Activated naive CD4-positive, alpha-beta T cell treated with anti-CD3 and anti-CD28 coated beads for 36 hours (primary cell): ENCODE measurements around the gene WDR75. TPM values are rescaled to one million over a fixed set of nuclear protein-coding genes. Genes with fewer than 3 reads are reported as not detected.
A peak's percentile ranks its signal among the peaks of the same experiment; 100 is the strongest.

Source experiments
- CTCF ChIA-PET: fragments of 350-600 bp; sonication (Branson Sonifier 250); formaldehyde crosslinking; loops from one replicate; lab custom pipeline; 2021; ENCODE audit warnings: antibody characterized with exemption; lab: Charles Lee
- DNase-seq: peaks from one replicate; pipeline ENCODE4 v3.0.0-alpha.2; 2020
- H3K27ac Mint-ChIP-seq: one replicate; pipeline ENCODE4 v1.8.0; 2021; ENCODE audit warnings: mild to moderate bottlenecking, mixed read lengths
- H3K27me3 Mint-ChIP-seq: one replicate; pipeline ENCODE4 v1.8.0; 2021; ENCODE audit warnings: low read depth, mixed read lengths
- H3K36me3 Mint-ChIP-seq: one replicate; pipeline ENCODE4 v1.8.0; 2021; ENCODE audit warnings: low read depth, mixed read lengths
- H3K4me1 Mint-ChIP-seq: one replicate; pipeline ENCODE4 v1.8.0; 2021; ENCODE audit warnings: low read depth, mixed read lengths
- H3K4me3 Mint-ChIP-seq: one replicate; pipeline ENCODE4 v1.8.0; 2021; ENCODE audit warnings: mild to moderate bottlenecking, moderate library complexity, mixed read lengths
- H3K9me3 Mint-ChIP-seq: one replicate; pipeline ENCODE4 v1.8.0; 2021; ENCODE audit warnings: mixed read lengths
- intact Hi-C: fragments of 100-400 bp; cut with micrococcal nuclease; formaldehyde crosslinking; loops from one replicate; pipeline ENCODE4 v1.15.1; 2023
- total RNA-seq, 2 experiments: library from RNA; stranded (reverse); gene quantifications; one replicate each; pipeline ENCODE4 v1.2.3, GENCODE V29; 2021

Gene WDR75
- total RNA-seq, 2 experiments from 2014 or later = 69.7 to 72.7 TPM

- Mint-ChIP-seq H3K4me3 (no peak overlapping the region), H3K27me3 (no peaks in the 10 kb centered on the region), H3K27ac (no peak overlapping the region), H3K36me3 (no peaks in the 10 kb centered on the region), H3K9me3 (no peaks in the 10 kb centered on the region), H3K4me1 (peaks cover 15% of the 10 kb centered on the region)
- intact Hi-C loops = no loop called here
- CTCF ChIA-PET = interaction anchor here (0.6 to 0.7 kb wide), 2 partner anchors 366 to 1758 kb away, joined by 3 to 4 read pairs; no protein-coding TSS in a partner anchor
- no peak for DNase-seq
Measured at GRCh38 chr2:189501487-189501886, 60.2 kb downstream of the WDR75 start.

- CTCF ChIA-PET = interaction anchor here (1.0 kb wide), 1 partner anchor 70 kb away, joined by 3 read pairs; no protein-coding TSS in a partner anchor
- Mint-ChIP-seq H3K27ac (no peak overlapping the region), H3K4me1 (peaks cover 17% of the 10 kb centered on the region), H3K27me3 (no peaks in the 10 kb centered on the region), H3K36me3 (no peaks in the 10 kb centered on the region), H3K9me3 (no peaks in the 10 kb centered on the region), H3K4me3 (no peak overlapping the region)
- no peak for DNase-seq
- intact Hi-C loops = no loop called here
Measured at GRCh38 chr2:189502714-189503113, 61.4 kb downstream of the WDR75 start.

- DNase-seq = no peak
- Mint-ChIP-seq H3K4me3 (no peak overlapping the region), H3K4me1 (peaks cover 17% of the 10 kb centered on the region), H3K9me3 (peaks cover 4% of the 10 kb centered on the region), H3K36me3 (no peaks in the 10 kb centered on the region), H3K27me3 (no peaks in the 10 kb centered on the region), H3K27ac (no peak overlapping the region)
- intact Hi-C loops = no loop called here
- CTCF ChIA-PET = no interaction called here
Measured at GRCh38 chr2:189504238-189504637, 63.0 kb downstream of the WDR75 start.

- DNase-seq = no peak
- no peak overlapping the region for H3K4me3 Mint-ChIP-seq
- H3K27ac Mint-ChIP-seq = no peak overlapping the region
- peaks cover 4% of the 10 kb centered on the region for H3K9me3 Mint-ChIP-seq
- intact Hi-C loops = no loop called here
- H3K27me3 Mint-ChIP-seq = no peaks in the 10 kb centered on the region
- CTCF ChIA-PET = no interaction called here
- H3K4me1 Mint-ChIP-seq = peaks cover 17% of the 10 kb centered on the region
- H3K36me3 Mint-ChIP-seq = no peaks in the 10 kb centered on the region
Measured at GRCh38 chr2:189505492-189505891, 64.2 kb downstream of the WDR75 start.

- H3K4me1 Mint-ChIP-seq = peaks cover 17% of the 10 kb centered on the region
- no peaks in the 10 kb centered on the region for H3K27me3 Mint-ChIP-seq
- H3K36me3 Mint-ChIP-seq = no peaks in the 10 kb centered on the region
- H3K4me3 Mint-ChIP-seq = no peak overlapping the region
- DNase-seq = peak; percentile 23
- intact Hi-C loops = no loop called here
- no peak overlapping the region for H3K27ac Mint-ChIP-seq
- CTCF ChIA-PET = interaction anchor here (0.6 kb wide), 1 partner anchor 1328 kb away, joined by 3 read pairs; no protein-coding TSS in a partner anchor
- H3K9me3 Mint-ChIP-seq = peaks cover 4% of the 10 kb centered on the region
Measured at GRCh38 chr2:189506514-189506976, 65.3 kb downstream of the WDR75 start.

- H3K36me3 Mint-ChIP-seq = no peaks in the 10 kb centered on the region
- H3K27ac Mint-ChIP-seq = no peak overlapping the region
- peaks cover 4% of the 10 kb centered on the region for H3K9me3 Mint-ChIP-seq
- peaks cover 3% of the 10 kb centered on the region for H3K4me1 Mint-ChIP-seq
- no peak overlapping the region for H3K4me3 Mint-ChIP-seq
- peaks cover 2% of the 10 kb centered on the region for H3K27me3 Mint-ChIP-seq
- intact Hi-C loops = no loop called here
- DNase-seq = no peak
- CTCF ChIA-PET = interaction anchor here (0.7 kb wide), 1 partner anchor 55 kb away, joined by 4 read pairs; no protein-coding TSS in a partner anchor
Measured at GRCh38 chr2:189511210-189511959, 70.1 kb downstream of the WDR75 start.

- CTCF ChIA-PET = interaction anchor here (0.7 kb wide), 1 partner anchor 55 kb away, joined by 4 read pairs; no protein-coding TSS in a partner anchor
Measured at GRCh38 chr2:189511960-189512319, 70.7 kb downstream of the WDR75 start.

GRCh38 chr2:189512879-189513278 lies 71.6 kb downstream of the WDR75 start:
- Mint-ChIP-seq H3K4me3 (no peak overlapping the region), H3K27me3 (peaks cover 2% of the 10 kb centered on the region), H3K9me3 (peaks cover 4% of the 10 kb centered on the region), H3K4me1 (no peaks in the 10 kb centered on the region), H3K36me3 (no peaks in the 10 kb centered on the region), H3K27ac (no peak overlapping the region)
- CTCF ChIA-PET = no interaction called here
- no peak for DNase-seq
- intact Hi-C loops = no loop called here

More at GRCh38 chr2:189511960-189512319, 70.7 kb downstream of the WDR75 start:
- Mint-ChIP-seq H3K36me3 (no peaks in the 10 kb centered on the region), H3K9me3 (peaks cover 4% of the 10 kb centered on the region), H3K27ac (no peak overlapping the region), H3K4me1 (no peaks in the 10 kb centered on the region), H3K27me3 (peaks cover 2% of the 10 kb centered on the region), H3K4me3 (no peak overlapping the region)
- no peak for DNase-seq
- intact Hi-C loops = no loop called here

- CTCF ChIA-PET = no interaction called here
- Mint-ChIP-seq H3K27ac (no peak overlapping the region), H3K9me3 (no peaks in the 10 kb centered on the region), H3K4me3 (no peak overlapping the region), H3K4me1 (no peaks in the 10 kb centered on the region), H3K27me3 (peaks cover 2% of the 10 kb centered on the region), H3K36me3 (no peaks in the 10 kb centered on the region)
- DNase-seq = no peak
- intact Hi-C loops = no loop called here
Measured at GRCh38 chr2:189514104-189514503, 72.8 kb downstream of the WDR75 start.

- H3K36me3 Mint-ChIP-seq = no peaks in the 10 kb centered on the region
- intact Hi-C loops = no loop called here
- no peak for DNase-seq
- H3K4me3 Mint-ChIP-seq = no peak overlapping the region
- H3K4me1 Mint-ChIP-seq = no peaks in the 10 kb centered on the region
- H3K27me3 Mint-ChIP-seq = peaks cover 2% of the 10 kb centered on the region
- no peak overlapping the region for H3K27ac Mint-ChIP-seq
- H3K9me3 Mint-ChIP-seq = no peaks in the 10 kb centered on the region
- CTCF ChIA-PET = no interaction called here
Measured at GRCh38 chr2:189515264-189515663, 74.0 kb downstream of the WDR75 start.

- Mint-ChIP-seq H3K27me3 (peaks cover 2% of the 10 kb centered on the region), H3K4me1 (no peaks in the 10 kb centered on the region), H3K4me3 (no peak overlapping the region), H3K36me3 (no peaks in the 10 kb centered on the region), H3K9me3 (no peaks in the 10 kb centered on the region), H3K27ac (no peak overlapping the region)
- DNase-seq = no peak
- CTCF ChIA-PET = interaction anchor here (1.0 kb wide), 1 partner anchor 8 kb away, joined by 4 read pairs; no protein-coding TSS in a partner anchor
- intact Hi-C loops = no loop called here
Measured at GRCh38 chr2:189516546-189516945, 75.3 kb downstream of the WDR75 start.

- CTCF ChIA-PET = interaction anchor here (0.6 kb wide), 1 partner anchor 1972 kb away, joined by 5 read pairs; no protein-coding TSS in a partner anchor
- Mint-ChIP-seq H3K27me3 (peaks cover under 1% of the 10 kb centered on the region), H3K4me1 (no peaks in the 10 kb centered on the region), H3K27ac (no peak overlapping the region), H3K4me3 (no peak overlapping the region), H3K36me3 (no peaks in the 10 kb centered on the region), H3K9me3 (no peaks in the 10 kb centered on the region)
- DNase-seq = no peak
- intact Hi-C loops = no loop called here
Measured at GRCh38 chr2:189517847-189518535, 76.7 kb downstream of the WDR75 start.
